Measurements from ENCODE around the gene PWP1. TPM values are rescaled to one million over a fixed set of nuclear protein-coding genes. Genes with fewer than 3 reads are reported as not detected.

Gene PWP1
- total and polyA plus RNA-seq, 10 of the 15 experiments (the other 5 are each of a cell fraction or from before 2014, with no cell fraction given) = 42.4 to 283 (median 84.6) TPM

DNA sequence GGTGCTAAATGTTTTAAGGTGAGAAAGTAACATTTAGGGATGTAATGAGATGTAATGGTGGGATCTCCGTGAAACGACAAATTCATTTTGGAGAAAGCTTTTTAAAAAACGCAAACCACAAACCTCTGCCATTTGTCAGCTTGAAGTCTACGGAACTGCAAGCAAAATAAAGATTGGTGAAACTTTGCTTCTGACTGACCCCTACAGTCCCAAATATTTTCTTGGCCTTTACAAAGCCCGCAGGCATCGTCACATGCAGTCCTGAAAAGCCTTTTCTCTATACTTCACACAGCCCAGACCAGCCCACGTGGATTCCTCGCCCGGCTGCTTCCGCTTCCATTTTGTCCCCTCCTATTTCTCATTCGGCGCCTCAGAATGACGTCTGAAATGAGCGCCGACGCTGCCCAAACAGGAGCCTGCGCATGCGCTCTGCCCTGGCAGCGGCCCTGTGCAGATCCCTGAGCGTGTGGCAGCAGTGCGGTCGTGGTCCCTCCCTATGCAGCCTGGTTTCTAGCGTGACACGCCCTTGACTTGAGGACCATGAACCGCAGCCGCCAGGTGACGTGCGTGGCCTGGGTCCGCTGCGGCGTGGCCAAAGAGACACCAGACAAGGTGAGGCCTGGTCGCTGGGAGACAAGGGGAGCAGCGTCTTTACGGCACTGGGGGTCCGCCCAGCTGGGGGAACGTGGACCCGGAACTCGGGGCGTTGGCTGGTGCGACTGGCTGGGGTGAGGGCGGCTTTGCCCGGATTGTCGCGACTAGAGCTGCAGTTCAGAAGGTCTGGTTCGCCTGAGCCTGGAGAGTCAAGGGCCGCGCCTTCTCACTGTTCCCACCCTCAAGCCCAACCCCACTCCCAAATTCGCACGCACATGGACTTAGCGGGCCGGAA, at the start of gene PWP1 (continued):
- TF ChIP-seq MTA2 (IDR thresholded peaks at IDR 0.05; ENCODE audit: low read depth) (no peak), E2F4 (IDR thresholded peaks at IDR 0.05; ENCODE audit: low read depth, low read length) (0 out of 2 replicates have a peak, but pooled peaks have one; percentile 7), PBX3 (IDR thresholded peaks at IDR 0.05; ENCODE audit: insufficient replicate concordance, low read depth, low read length) (no peak), SP1 (IDR thresholded peaks at IDR 0.05; ENCODE audit: low read depth, low read length) (peak; percentile 36), ZBTB40 (IDR thresholded peaks at IDR 0.05; ENCODE audit: borderline replicate concordance) (peak; percentile 61; the same call in 1 of the 2 replicates), ZNF384 (IDR thresholded peaks at IDR 0.05; ENCODE audit: borderline replicate concordance, low read depth, low read length) (no peak), IKZF1 (conservative IDR thresholded peaks at IDR 0.05) (peak; percentile 75), TCF12 (IDR thresholded peaks at IDR 0.05; ENCODE audit: low read depth, low read length) (no peak), ZSCAN29 (IDR thresholded peaks at IDR 0.05) (no peak), RUNX3 (IDR thresholded peaks at IDR 0.05; ENCODE audit: low read length) (peak; percentile 47), HCFC1 (IDR thresholded peaks at IDR 0.05; ENCODE audit: low read length) (peak; percentile 84), E4F1 (IDR thresholded peaks at IDR 0.05; ENCODE audit: borderline replicate concordance, partially characterized antibody) (peak; percentile 83), BACH1 (IDR thresholded peaks at IDR 0.05; ENCODE audit: borderline replicate concordance) (0 out of 2 replicates have a peak, but pooled peaks have one; percentile 15), RAD21 (IDR thresholded peaks at IDR 0.05; ENCODE audit: insufficient read depth, low read depth, low read length) (no peak)
- TF ChIP-seq, protein P1, sequence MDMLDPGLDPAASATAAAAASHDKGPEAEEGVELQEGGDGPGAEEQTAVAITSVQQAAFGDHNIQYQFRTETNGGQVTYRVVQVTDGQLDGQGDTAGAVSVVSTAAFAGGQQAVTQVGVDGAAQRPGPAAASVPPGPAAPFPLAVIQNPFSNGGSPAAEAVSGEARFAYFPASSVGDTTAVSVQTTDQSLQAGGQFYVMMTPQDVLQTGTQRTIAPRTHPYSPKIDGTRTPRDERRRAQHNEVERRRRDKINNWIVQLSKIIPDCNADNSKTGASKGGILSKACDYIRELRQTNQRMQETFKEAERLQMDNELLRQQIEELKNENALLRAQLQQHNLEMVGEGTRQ (IDR thresholded peaks at IDR 0.05; ENCODE audit: borderline replicate concordance, low read depth, low read length) = peak; percentile 45
- TF ChIP-seq, protein P2, sequence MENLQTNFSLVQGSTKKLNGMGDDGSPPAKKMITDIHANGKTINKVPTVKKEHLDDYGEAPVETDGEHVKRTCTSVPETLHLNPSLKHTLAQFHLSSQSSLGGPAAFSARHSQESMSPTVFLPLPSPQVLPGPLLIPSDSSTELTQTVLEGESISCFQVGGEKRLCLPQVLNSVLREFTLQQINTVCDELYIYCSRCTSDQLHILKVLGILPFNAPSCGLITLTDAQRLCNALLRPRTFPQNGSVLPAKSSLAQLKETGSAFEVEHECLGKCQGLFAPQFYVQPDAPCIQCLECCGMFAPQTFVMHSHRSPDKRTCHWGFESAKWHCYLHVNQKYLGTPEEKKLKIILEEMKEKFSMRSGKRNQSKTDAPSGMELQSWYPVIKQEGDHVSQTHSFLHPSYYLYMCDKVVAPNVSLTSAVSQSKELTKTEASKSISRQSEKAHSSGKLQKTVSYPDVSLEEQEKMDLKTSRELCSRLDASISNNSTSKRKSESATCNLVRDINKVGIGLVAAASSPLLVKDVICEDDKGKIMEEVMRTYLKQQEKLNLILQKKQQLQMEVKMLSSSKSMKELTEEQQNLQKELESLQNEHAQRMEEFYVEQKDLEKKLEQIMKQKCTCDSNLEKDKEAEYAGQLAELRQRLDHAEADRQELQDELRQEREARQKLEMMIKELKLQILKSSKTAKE (IDR thresholded peaks at IDR 0.05; ENCODE audit: low read depth, poor library complexity, severe bottlenecking) = peak; percentile 56

All from GM12878 (cell line).